RPMI7951 (cell line): ENCODE data around the gene NCOA3. TPM values are rescaled to one million over a fixed set of nuclear protein-coding genes. Genes with fewer than 3 reads are reported as not detected.

Source experiments
- DNase-seq: peaks from one replicate; pipeline ENCODE4 v3.0.0-alpha.2; 2012; ENCODE audit warnings: low read depth
- total RNA-seq: library from RNA; depleted of rRNA; stranded (reverse); fragments of >200 nt; shearing (Covaris generic); gene quantifications from 2 replicates; pipeline ENCODE4 v1.2.3, GENCODE V29; 2014

The NCOA3 gene
- total RNA-seq, 1 experiment from 2014 or later, result 47.9 TPM

- no peak for DNase-seq
These were observed 94.4 kb downstream of the NCOA3 start for GRCh38 chr20:47596003-47596571.

DNA sequence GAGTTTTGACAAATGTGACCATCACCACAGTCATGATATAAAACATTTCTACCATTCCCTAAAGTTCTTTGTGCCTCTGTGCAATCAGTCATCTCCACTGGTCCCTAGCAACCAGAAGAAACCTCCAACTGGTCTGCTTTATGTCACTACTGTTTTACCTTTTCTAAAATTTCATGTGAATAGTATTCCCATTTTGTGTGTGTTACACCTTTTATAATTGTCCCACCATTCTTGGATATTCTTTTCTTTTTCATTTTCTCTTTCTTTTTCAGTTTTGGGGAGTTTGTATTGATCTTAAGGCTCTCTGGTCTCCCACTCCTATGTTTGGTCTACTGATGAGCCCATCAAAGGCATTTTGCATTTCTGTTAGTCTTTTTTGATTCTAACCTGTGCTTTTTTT is 95.4 kb downstream of the NCOA3 start:
- DNase-seq, result no peak

GRCh38 chr20:47598911-47599744 is 97.4 kb downstream of the NCOA3 start:
- no peak for DNase-seq

DNA sequence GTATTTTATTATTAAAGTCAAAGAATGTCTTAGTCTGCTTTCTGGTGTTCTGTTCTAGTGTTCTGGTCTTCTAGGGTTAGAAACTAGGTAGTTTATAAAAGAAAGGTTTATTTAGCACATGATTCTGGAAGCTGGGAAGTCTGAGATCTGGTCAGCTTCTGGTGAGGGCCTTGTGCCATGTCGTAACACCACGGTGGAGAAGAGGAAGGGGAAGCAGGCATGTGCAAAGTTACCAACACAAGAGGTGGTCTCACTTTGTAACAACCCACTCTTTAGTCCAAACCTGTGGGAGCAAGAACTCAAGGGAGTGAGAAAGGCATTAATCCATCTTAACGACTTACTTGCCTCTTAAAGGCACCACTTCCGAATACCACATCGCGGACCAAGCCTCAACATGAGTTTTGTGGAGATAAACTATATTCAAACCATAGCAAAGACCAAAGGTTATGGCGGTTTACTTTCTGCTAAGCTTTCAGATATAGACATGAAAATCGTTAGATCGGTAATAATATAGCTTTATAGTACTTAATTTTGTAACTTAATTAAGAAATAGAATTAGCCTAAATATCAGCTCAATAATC is 99.4 kb downstream of the NCOA3 start:
- DNase-seq, result no peak

DNA sequence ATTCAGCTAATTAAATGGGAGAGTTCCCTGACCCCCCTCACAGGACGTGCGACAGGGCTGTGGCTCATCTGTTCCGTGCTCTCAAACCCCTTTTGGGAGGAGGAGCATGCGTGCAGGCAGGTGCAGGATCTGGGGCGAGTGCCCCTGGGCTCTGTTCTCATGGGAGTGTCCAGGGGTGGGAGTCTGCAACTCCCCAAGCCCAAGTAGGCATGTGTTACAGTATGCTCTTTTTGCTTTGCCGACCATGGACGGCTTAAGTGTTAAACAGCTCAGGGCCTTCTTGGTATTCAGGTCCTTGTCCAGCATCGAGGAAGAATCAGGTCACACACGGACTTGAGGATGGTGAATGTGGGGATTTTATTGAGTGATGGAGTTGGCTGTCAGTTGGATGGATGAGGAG is 101.6 kb downstream of the NCOA3 start:
- DNase-seq, result no peak

GRCh38 chr20:47605673-47606413 is 104.2 kb downstream of the NCOA3 start:
- no peak for DNase-seq

- no peak for DNase-seq
These were observed 104.8 kb downstream of the NCOA3 start for GRCh38 chr20:47606414-47606982.

GRCh38 chr20:47606983-47607613 is 105.4 kb downstream of the NCOA3 start:
- DNase-seq, result peak; percentile 41

DNA sequence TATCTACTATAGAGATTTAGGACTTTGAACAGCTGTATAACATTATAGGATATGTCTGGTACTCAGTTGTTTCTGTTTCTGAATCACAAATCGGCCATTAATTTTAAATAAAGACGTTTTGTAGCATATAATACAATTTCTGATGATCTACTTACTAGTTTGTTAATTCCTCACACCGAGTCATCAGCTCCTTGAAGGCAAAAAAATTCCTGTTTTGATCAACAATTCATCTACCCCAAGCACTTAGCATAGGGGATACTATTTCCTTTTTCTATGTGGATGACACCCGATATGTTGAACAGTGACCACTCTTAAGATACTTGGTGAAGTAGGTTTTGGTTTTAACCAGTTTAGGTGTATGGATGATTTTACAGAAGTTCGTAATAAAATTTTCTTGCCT is 107.3 kb downstream of the NCOA3 start:
- no peak for DNase-seq

DNA sequence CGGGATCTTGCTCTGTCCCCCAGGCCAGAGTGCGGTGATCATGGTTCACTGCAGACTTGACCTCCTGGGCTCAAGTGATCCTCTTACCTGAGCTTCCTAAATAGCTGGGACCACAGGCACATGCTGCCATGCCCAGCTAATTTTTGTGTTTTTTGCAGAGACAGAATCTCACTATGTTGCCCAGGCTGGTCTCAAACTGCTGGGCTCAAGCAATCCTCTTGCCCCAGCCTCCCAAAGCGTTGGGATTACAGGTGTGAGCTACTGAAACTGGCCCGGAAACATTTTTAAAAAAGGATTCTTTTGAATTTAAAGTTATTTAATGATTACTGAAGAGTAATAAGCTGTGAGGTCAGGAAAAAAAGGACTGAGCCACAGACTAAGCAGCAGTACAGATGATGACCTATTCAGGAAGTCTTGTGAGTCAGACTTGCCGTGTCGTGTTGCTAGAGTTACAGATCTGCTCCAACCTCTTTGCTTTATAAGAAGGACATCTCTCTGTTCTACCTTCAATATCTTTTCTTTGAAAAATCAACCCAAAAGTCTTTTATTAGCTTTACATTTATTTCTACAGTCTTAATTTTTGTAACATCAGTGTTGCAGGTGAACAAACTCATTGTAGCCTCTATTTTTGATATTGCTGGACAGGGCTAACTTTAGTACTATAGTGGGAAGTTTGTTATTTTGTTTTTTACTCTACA is 108.7 kb downstream of the NCOA3 start:
- peak; percentile 84 for DNase-seq

DNA sequence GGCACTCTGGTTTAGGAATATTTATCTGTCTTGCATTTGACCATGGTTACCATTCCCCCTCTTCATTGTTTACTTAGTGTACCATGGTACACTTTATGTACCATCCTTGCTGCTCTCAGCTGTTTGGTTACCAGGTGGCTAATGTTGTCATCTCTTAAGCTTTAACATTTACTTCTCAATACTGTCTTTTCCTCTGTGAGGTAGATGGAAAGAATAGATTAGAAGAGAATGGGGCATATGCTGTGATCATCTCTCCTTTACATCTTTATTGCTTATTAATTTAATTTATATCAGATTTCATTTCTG is 109.2 kb downstream of the NCOA3 start:
- no peak for DNase-seq

DNA sequence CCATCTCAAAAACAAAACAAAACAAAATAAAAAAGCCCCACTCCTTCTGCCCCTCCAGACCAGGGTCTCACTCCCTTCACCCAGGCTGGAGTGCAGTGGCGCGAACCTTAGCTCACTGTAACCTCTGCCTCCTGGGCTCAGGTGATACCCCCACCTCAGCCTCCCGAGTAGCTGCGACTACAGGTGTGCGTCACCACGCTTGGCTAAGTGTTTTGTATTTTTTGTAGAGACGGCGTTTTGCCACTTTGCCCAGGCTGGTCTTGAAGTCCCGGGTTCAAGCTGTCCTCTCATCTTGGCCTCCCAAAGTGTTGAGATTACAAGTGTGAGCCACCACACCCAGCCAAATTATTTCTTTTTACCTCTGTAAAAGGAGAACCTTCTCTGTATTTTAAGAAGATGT is 110.1 kb downstream of the NCOA3 start:
- no peak for DNase-seq

DNA sequence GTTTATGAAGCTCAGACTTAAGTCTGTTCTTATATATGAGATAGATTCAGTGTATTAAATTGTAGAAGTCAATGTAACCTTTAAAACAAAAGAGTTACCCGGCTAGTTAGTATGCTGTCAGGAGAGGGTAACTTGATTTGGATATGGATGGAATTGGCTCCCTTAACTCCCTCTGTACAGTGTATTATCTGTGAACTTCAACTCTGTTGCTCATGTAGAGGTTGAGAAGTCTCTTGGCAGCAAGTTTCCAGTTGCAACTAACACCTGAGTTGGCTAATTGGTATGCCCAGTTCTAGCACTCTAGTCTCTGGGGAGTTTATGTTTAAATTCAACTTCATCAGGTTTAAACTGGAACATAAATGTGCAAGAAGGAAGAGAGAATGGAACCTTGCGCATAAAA is 111.0 kb downstream of the NCOA3 start:
- DNase-seq, result no peak

- no peak for DNase-seq
These were observed 113.1 kb downstream of the NCOA3 start for GRCh38 chr20:47614703-47615309.

DNA sequence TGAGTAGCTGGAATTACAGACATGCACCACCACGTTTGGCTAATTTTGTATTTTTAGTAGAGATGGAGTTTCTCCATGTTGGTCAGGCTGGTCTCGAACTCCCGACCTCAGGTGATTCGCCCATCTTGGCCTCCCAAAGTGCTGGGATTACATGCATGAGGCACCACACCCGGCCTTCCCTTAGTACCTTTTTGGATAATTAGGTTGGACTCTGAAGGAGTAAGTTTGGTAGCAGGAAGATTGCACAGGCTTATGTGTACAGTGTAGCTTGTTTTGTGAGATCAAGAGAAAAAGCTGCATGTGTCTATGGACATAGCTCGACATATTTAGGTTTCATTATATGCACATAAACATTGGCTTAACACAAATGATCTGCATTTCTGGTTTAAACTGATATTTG is 116.8 kb downstream of the NCOA3 start:
- DNase-seq, result no peak

DNA sequence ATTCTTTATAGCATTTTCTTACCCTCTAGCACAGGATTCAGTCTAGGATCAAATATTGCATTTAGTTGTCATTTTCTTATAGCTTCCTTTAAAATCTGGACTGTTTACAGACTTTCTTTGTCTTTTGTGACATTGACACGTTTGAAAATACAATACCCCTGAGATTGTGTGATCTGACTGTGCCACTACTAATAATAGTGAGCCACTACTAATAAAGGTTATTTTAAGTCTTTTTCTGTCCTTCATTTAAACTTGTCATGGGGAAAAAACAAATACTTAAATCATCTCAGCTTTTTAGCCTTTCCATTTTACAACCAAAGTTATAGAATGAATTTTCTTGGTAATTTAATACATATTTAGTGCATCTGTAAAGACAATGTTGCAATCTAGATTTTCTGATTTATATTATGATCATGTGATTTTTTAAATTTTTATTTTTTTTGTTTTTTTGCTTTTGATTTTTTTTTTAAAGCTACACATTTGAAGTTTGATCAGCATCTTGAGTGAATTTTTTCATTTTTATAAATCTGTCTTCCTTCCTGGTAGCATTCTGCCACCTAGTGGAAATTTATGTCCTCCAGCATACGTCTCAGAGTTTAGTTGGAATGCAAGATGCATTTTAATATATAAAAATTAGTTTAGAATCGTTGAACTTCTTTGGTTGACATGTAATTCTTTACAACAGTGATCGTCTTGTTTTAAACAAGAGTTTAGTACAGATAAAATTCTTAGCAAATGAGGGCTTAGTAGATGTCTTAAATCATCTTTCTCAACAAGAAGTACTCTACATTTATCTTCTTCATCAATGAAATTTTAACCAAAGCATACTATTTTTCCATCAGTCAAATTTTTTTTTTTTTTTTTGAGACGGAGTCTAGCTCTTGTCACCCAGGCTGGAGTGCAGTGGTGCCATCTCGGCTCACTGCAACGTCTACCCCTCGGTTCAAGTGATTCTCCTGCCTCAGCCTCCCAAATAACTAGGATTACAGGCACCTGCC is 119.4 kb downstream of the NCOA3 start:
- DNase-seq, result peak; percentile 72

- no peak for DNase-seq
These were observed 120.5 kb downstream of the NCOA3 start for GRCh38 chr20:47622118-47622665.

- DNase-seq, result no peak
These were observed 121.5 kb downstream of the NCOA3 start for GRCh38 chr20:47623206-47623605.

- no peak for DNase-seq
These were observed 125.9 kb downstream of the NCOA3 start for GRCh38 chr20:47627540-47627939.
